K562 (cell line): Measurements from ENCODE around the gene PDZD2. TPM values are rescaled to one million over a fixed set of nuclear protein-coding genes. Genes with fewer than 3 reads are reported as not detected.

Experiments used
- ATAC-seq: fragments of 200-7000 bp; cut with Tn5 transposase; 3 replicates; pipeline ENCODE4 v1.9.1; 2020; ENCODE audit warnings: moderate library complexity
- BruUV-seq: library from RNA; stranded (reverse); fragments of 400-500 nt; replicated peaks from 2 replicates; lab custom pipeline; 2021; lab: Mats Ljungman, UMichigan
- CTCF ChIA-PET: fragments of 300-600 bp; formaldehyde crosslinking; extraction: SDS; loops from one replicate; lab custom pipeline; 2021; ENCODE audit warnings: low intra/inter-chr PET ratio; lab: Yijun Ruan, JAX
- POLR2A ChIA-PET: fragments of 300-600, 350-650 bp; sonication (Branson Sonifier 250); formaldehyde crosslinking; extraction: SDS; loops from one replicate; lab custom pipeline; 2021; ENCODE audit warnings: antibody characterized with exemption, inconsistent platforms; lab: Yijun Ruan, JAX
- DNase-seq, 4 experiments: peaks; one replicate each; pipeline versions ENCODE4 v3.0.0 to v3.0.0-alpha.2; 2011 to 2018; ENCODE audit warnings: low spot score in 3 of 4, mixed read lengths in 3 of 4; ENCODE audit errors: extremely low read depth in 1 of 4
- FAIRE-seq: peaks from 2 replicates; lab custom pipeline; 2011; peaks lifted over from hg19 to GRCh38; lab: Jason Lieb, UNC
- H2AFZ ChIP-seq: 2 replicates; pipeline ENCODE4 v1.6.0; 2011; ENCODE audit warnings: low read depth, low read length, control low read depth, inconsistent platforms
- H3K27ac ChIP-seq: fragments of 200-600 bp; 3 replicates; pipeline ENCODE4 v1.8.0; 2011; ENCODE audit warnings: low read depth, mild to moderate bottlenecking, control low read depth, inconsistent platforms, low read length, moderate library complexity, mixed read lengths; ENCODE audit errors: extremely low read depth
- H3K27me3 ChIP-seq, 2 experiments: fragments of 300-600 bp in 1 of 2; 2 replicates in 1 of 2; 3 replicates in 1 of 2; pipeline versions ENCODE4 v1.6.0 to v1.8.0; 2011; ENCODE audit warnings: inconsistent platforms in 2 of 2, low read length in 2 of 2, mild to moderate bottlenecking in 1 of 2, mixed read lengths in 1 of 2, moderate library complexity in 1 of 2; ENCODE audit not compliant: control insufficient read depth in 2 of 2, insufficient read depth in 2 of 2
- H3K36me3 ChIP-seq: fragments of 300-600 bp; 3 replicates; pipeline ENCODE4 v1.8.0; 2011; ENCODE audit warnings: mild to moderate bottlenecking, low read length, inconsistent platforms; ENCODE audit not compliant: control insufficient read depth, insufficient read depth
- H3K4me1 ChIP-seq, 2 experiments: fragments of 200-600 bp in 1 of 2; replicated peaks in 1 of 2; 2 replicates in 1 of 2; 3 replicates in 1 of 2; pipeline versions ENCODE4 v1.5.1 to v1.8.0; 2011; ENCODE audit warnings: inconsistent platforms in 2 of 2, low read length in 2 of 2, mild to moderate bottlenecking in 1 of 2, mixed read lengths in 1 of 2, moderate library complexity in 1 of 2; ENCODE audit not compliant: control insufficient read depth in 2 of 2, insufficient read depth in 2 of 2
- H3K4me2 ChIP-seq: 2 replicates; pipeline ENCODE4 v1.6.1; 2011; ENCODE audit warnings: low read length, control low read depth, inconsistent platforms, mixed read lengths; ENCODE audit not compliant: insufficient read depth
- H3K4me3 ChIP-seq: fragments of 200-600 bp; sonication (generic), shearing (Covaris generic); 2 replicates; pipeline ENCODE4 v1.5.1; 2016; ENCODE audit warnings: control low read depth, inconsistent platforms
- H3K79me2 ChIP-seq: fragments of 200-600 bp; 3 replicates; pipeline ENCODE4 v1.8.0; 2011; ENCODE audit warnings: low read length, inconsistent platforms; ENCODE audit not compliant: control insufficient read depth, insufficient read depth
- H3K9ac ChIP-seq, 2 experiments: 2 replicates each; pipeline versions ENCODE4 v1.6.0 to v1.6.1; 2011; ENCODE audit warnings: low read depth in 2 of 2, low read length in 2 of 2, control low read depth in 1 of 2, inconsistent platforms in 1 of 2, mild to moderate bottlenecking in 1 of 2, mixed read lengths in 1 of 2; ENCODE audit not compliant: insufficient read depth in 1 of 2
- H3K9me1 ChIP-seq: one replicate; pipeline ENCODE4 v1.6.0; 2011; ENCODE audit warnings: inconsistent platforms, mild to moderate bottlenecking, low read length, moderate library complexity; ENCODE audit not compliant: control insufficient read depth, insufficient read depth
- H3K9me3 ChIP-seq: replicated peaks from 2 replicates; pipeline ENCODE4 v1.5.1; 2011; ENCODE audit warnings: low read depth, low read length, inconsistent platforms; ENCODE audit not compliant: control insufficient read depth, insufficient read depth
- H4K20me1 ChIP-seq: replicated peaks from 2 replicates; pipeline ENCODE4 v1.6.1; 2011; ENCODE audit warnings: low read length, inconsistent platforms, mixed read lengths; ENCODE audit not compliant: control insufficient read depth, insufficient read depth
- E2F3 ChIP-seq: fragments of 250-450 bp; sonication (Bioruptor Pico); IDR thresholded peaks from 2 replicates; pipeline ENCODE4 v1.4.0; 2020; ENCODE audit warnings: mild to moderate bottlenecking
- EGR1 ChIP-seq: fragments of 450-650 bp; conservative IDR thresholded peaks from 2 replicates; pipeline ENCODE4 v1.6.1; 2017; ENCODE audit warnings: mild to moderate bottlenecking
- PHB ChIP-seq: fragments of 250-450 bp; sonication (Bioruptor Pico); IDR thresholded peaks from 2 replicates; pipeline ENCODE4 v1.5.0; 2021
- PHF21A ChIP-seq: fragments of 450-650 bp; IDR thresholded peaks from 2 replicates; pipeline ENCODE4 v1.6.1; 2017; ENCODE audit warnings: low read depth, borderline replicate concordance
- SETDB1 ChIP-seq: IDR thresholded peaks from one replicate; pipeline ENCODE4 v1.6.1; 2012; ENCODE audit warnings: low read length, control low read depth, inconsistent platforms
- SIX5 ChIP-seq, 2 experiments: IDR thresholded peaks; 2 replicates each; pipeline ENCODE4 v1.6.1; 2011; ENCODE audit warnings: low read length in 2 of 2, borderline replicate concordance in 1 of 2, low read depth in 1 of 2, mild to moderate bottlenecking in 1 of 2, moderate library complexity in 1 of 2; ENCODE audit not compliant: insufficient read depth in 1 of 2
- TAF1 ChIP-seq: IDR thresholded peaks from 2 replicates; pipeline ENCODE4 v1.6.1; 2011; ENCODE audit warnings: mild to moderate bottlenecking, low read length, moderate library complexity; ENCODE audit not compliant: insufficient read depth, control insufficient read depth, severe bottlenecking; ENCODE audit errors: extremely low read depth
- XRCC3 ChIP-seq: fragments of 450-650 bp; IDR thresholded peaks from 2 replicates; pipeline ENCODE4 v1.6.1; 2017; ENCODE audit warnings: mild to moderate bottlenecking, moderate library complexity
- ZKSCAN8 ChIP-seq: fragments of 200-800 bp; sonication (Bioruptor generic); IDR thresholded peaks from 2 replicates; pipeline ENCODE4 v1.6.1; 2016; ENCODE audit warnings: missing genetic modification characterization, missing compliant biosample characterization
- ZNF224 ChIP-seq: sonication (generic); formaldehyde crosslinking; IDR thresholded peaks from 2 replicates; pipeline ENCODE4 v1.8.0; 2022; ENCODE audit warnings: mild to moderate bottlenecking, missing genetic modification reagents
- ZNF23 ChIP-seq: fragments of 250-450 bp; sonication (Bioruptor Pico); IDR thresholded peaks from 2 replicates; pipeline ENCODE4 v1.4.0; 2020; ENCODE audit warnings: mild to moderate bottlenecking
- ZNF639 ChIP-seq, 2 experiments: fragments of 200-800 bp in 1 of 2; sonication (Bioruptor generic) in 1 of 2; sonication (generic) in 1 of 2; formaldehyde crosslinking in 1 of 2; IDR thresholded peaks in 1 of 2; conservative IDR thresholded peaks in 1 of 2; 2 replicates each; pipeline versions ENCODE4 v1.5.0 to v1.6.1; 2016 to 2020; ENCODE audit warnings: missing compliant biosample characterization in 1 of 2, missing genetic modification characterization in 1 of 2, missing genetic modification reagents in 1 of 2
- ZNF778 ChIP-seq: fragments of 450-650 bp; formaldehyde crosslinking; IDR thresholded peaks from 2 replicates; pipeline ENCODE4 v1.4.0; 2020; ENCODE audit warnings: mild to moderate bottlenecking, moderate library complexity
- WGBS: fragments of 100-300 bp; shearing (Covaris generic); methylation state at CpG from one replicate; pipeline ENCODE4 v1.1.6; 2016; ENCODE audit warnings: low coverage, mixed read lengths; ENCODE audit not compliant: insufficient coverage; ENCODE audit errors: missing lambda C conversion rate; 5-methylcytosine and 5-hydroxymethylcytosine counted together
- in situ Hi-C: fragments of 300-500 bp; cut with MboI; formaldehyde crosslinking; loops from 4 replicates; pipeline ENCODE4 v1.15.0; 2018; ENCODE audit warnings: inconsistent platforms, mixed read lengths
- intact Hi-C: fragments of 100-400 bp; cut with micrococcal nuclease; formaldehyde crosslinking; loops from 2 replicates; pipeline ENCODE4 v1.14.2; 2022
- polyA plus RNA-seq, 8 experiments: library from polyadenylated mRNA; depleted of rRNA in 4 of 8; stranded (reverse) in 5 of 8; unstranded in 3 of 8; fragments of >200 nt; fragmentation: Nextera tagmentation in 2 of 8; fragmentation: Illumina TruSeq in 1 of 8; extraction: Ambion mirVana in 2 of 8; extraction: Trizol in 1 of 8; gene quantifications; 2 replicates each; pipeline versions ENCODE4 v1.2.1 to v1.2.3, GENCODE V29; 2011 to 2014; ENCODE audit warnings: inconsistent platforms in 1 of 8, missing spikeins in 1 of 8
- total RNA-seq, 7 experiments: library from RNA; depleted of rRNA in 6 of 7; stranded (reverse); fragments of >200 nt in 6 of 7; fragmentation: Illumina TruSeq in 2 of 7; extraction: Trizol in 2 of 7; gene quantifications; 2 replicates each; pipeline versions ENCODE4 v1.2.1 to v1.2.3, GENCODE V29; 2011 to 2021; ENCODE audit warnings: low replicate concordance in 1 of 7

The PDZD2 gene
- total and polyA plus RNA-seq, 9 of the 15 experiments (the other 6 are each of a cell fraction or from before 2014, with no cell fraction given), result 0.02 to 0.08 (median 0.04) TPM; not detected in 6

GRCh38 chr5:31733371-31733770, 94.4 kb downstream of the PDZD2 start:
- no peak overlapping the region for H3K27ac ChIP-seq
- TF ChIP-seq E2F3 (CRISPR knock-in tag) (no peak), ZNF23 (CRISPR knock-in tag) (no peak), ZNF224 (CRISPR knock-in tag) (no peak), PHF21A (no peak), ZKSCAN8 (no peak)
- no TSS peak for BruUV-seq
- H4K20me1 ChIP-seq, result no peaks in the 10 kb centered on the region; the same call in 1 of the 2 replicates
- H2AFZ ChIP-seq, result no peak overlapping the region
- no peak overlapping the region for H3K4me2 ChIP-seq
- H3K36me3 ChIP-seq, result no peaks in the 10 kb centered on the region
- CTCF ChIA-PET, result no interaction called here
- H3K4me1 ChIP-seq, result no peaks in the 10 kb centered on the region
- DNase-seq (no peak), ATAC-seq (no peak), FAIRE-seq (no peak)
- 2% methylated on average over 11 of the region's 11 CpGs for WGBS
- no peaks in the 10 kb centered on the region for H3K9me1 ChIP-seq
- H3K9ac ChIP-seq, result no peak overlapping the region
- in situ Hi-C loops (no loop called here), intact Hi-C loops (no loop called here)
- H3K4me3 ChIP-seq, result no peak overlapping the region
- H3K27me3 ChIP-seq, result peaks cover 6 to 22% of the 10 kb centered on the region in 2 experiments; a peak in 4 of 5 replicates
- no peaks in the 10 kb centered on the region for H3K9me3 ChIP-seq
- H3K79me2 ChIP-seq, result no peaks in the 10 kb centered on the region
- POLR2A ChIA-PET, result interaction anchor here (1.0 kb wide), 1 partner anchor 120 kb away, joined by 3 read pairs; no protein-coding TSS in a partner anchor

- Histone ChIP-seq H3K27me3 (peaks cover 6 to 13% of the 10 kb centered on the region in 2 experiments; a peak in 3 of 5 replicates), H3K9me1 (no peaks in the 10 kb centered on the region), H3K79me2 (no peaks in the 10 kb centered on the region), H3K36me3 (no peaks in the 10 kb centered on the region), H3K9me3 (no peaks in the 10 kb centered on the region), H3K9ac (no peak overlapping the region), H3K27ac (no peak overlapping the region), H2AFZ (no peak overlapping the region), H3K4me3 (no peak overlapping the region), H3K4me1 (no peaks in the 10 kb centered on the region), H4K20me1 (no peaks in the 10 kb centered on the region; the same call in 1 of the 2 replicates), H3K4me2 (no peak overlapping the region)
- 0% methylated on average over 6 of the region's 6 CpGs for WGBS
- CTCF ChIA-PET, result no interaction called here
- ATAC-seq, result no peak
- no TSS peak for BruUV-seq
- FAIRE-seq, result no peak
- in situ Hi-C loops (no loop called here), intact Hi-C loops (no loop called here)
- no peak for DNase-seq
- POLR2A ChIA-PET, result no interaction called here
- no peak for TF ChIP-seq ZNF778 (CRISPR knock-in tag)
- TF ChIP-seq PHB (CRISPR knock-in tag), result no peak
- TF ChIP-seq EGR1, result no peak
- no peak for TF ChIP-seq TAF1
- no peak for TF ChIP-seq ZNF639 (CRISPR knock-in tag; conservative IDR thresholded peaks at IDR 0.05 in 1 of 2, IDR thresholded peaks at IDR 0.05 in 1 of 2)
- TF ChIP-seq XRCC3, result no peak
- no peak for TF ChIP-seq SETDB1
- no peak for TF ChIP-seq SIX5 (IDR thresholded peaks at IDR 0.05; ENCODE audit: borderline replicate concordance in 1 of 2, insufficient read depth in 1 of 2, low read depth in 1 of 2, low read length in 2 of 2)
Measured at GRCh38 chr5:31736127-31736526, 97.2 kb downstream of the PDZD2 start.
